GM12878 (cell line): ENCODE data around the gene FREY1. TPM values are rescaled to one million over a fixed set of nuclear protein-coding genes. Genes with fewer than 3 reads are reported as not detected.

Experiments used
- BCL11A ChIP-seq: IDR thresholded peaks from 2 replicates; pipeline ENCODE4 v1.6.1; 2011; ENCODE audit warnings: low read depth, low read length
- EP300 ChIP-seq, 2 experiments: fragments of 150-350 bp in 1 of 2; IDR thresholded peaks; 2 replicates each; pipeline ENCODE4 v1.6.1; 2011 to 2012; ENCODE audit warnings: low read depth in 2 of 2, low read length in 2 of 2, borderline replicate concordance in 1 of 2, improper control_type of control experiment in 1 of 2, inconsistent platforms in 1 of 2; ENCODE audit not compliant: control insufficient read depth in 1 of 2
- SUZ12 ChIP-seq: fragments of 200-600 bp; sonication (generic); IDR thresholded peaks from one replicate; pipeline ENCODE4 v1.6.1; 2018; ENCODE audit warnings: antibody characterized with exemption, mild to moderate bottlenecking; ENCODE audit not compliant: unreplicated experiment
- ZBTB33 ChIP-seq: fragments of 450-650 bp; IDR thresholded peaks from 2 replicates; pipeline ENCODE4 v1.6.1; 2017; ENCODE audit warnings: mild to moderate bottlenecking
- ZNF207 ChIP-seq: fragments of 450-650 bp; IDR thresholded peaks from 2 replicates; pipeline ENCODE4 v1.6.1; 2014; ENCODE audit warnings: antibody characterized with exemption, mild to moderate bottlenecking, borderline replicate concordance
- ZNF384 ChIP-seq: IDR thresholded peaks from 2 replicates; pipeline ENCODE4 v1.6.1; 2012; ENCODE audit warnings: low read depth, mild to moderate bottlenecking, low read length, improper control_type of control experiment, borderline replicate concordance
- ZNF592 ChIP-seq: fragments of 450-650 bp; IDR thresholded peaks from 2 replicates; pipeline ENCODE4 v1.6.1; 2017; ENCODE audit warnings: mild to moderate bottlenecking, moderate library complexity
- polyA plus RNA-seq, 11 experiments: library from polyadenylated mRNA; depleted of rRNA in 4 of 11; unstranded in 6 of 11; stranded (reverse) in 5 of 11; fragments of >200 nt; fragmentation: Nextera tagmentation in 4 of 11; fragmentation: Illumina TruSeq in 1 of 11; extraction: Ambion mirVana in 4 of 11; extraction: Trizol in 1 of 11; gene quantifications; 1 replicate in 1 of 11; 2 replicates in 10 of 11; pipeline versions ENCODE4 v1.2.1 to v1.2.3, GENCODE V29; 2011 to 2016; ENCODE audit warnings: inconsistent platforms in 2 of 11, missing spikeins in 2 of 11, low read depth in 1 of 11
- total RNA-seq, 4 experiments: library from RNA; depleted of rRNA in 3 of 4; stranded (reverse); fragments of >200 nt in 3 of 4; fragmentation: Illumina TruSeq in 1 of 4; extraction: Trizol in 1 of 4; gene quantifications; 2 replicates each; pipeline versions ENCODE4 v1.2.1 to v1.2.3, GENCODE V29; 2013 to 2021

FREY1 gene
- total and polyA plus RNA-seq, 10 of the 15 experiments (the other 5 are each of a cell fraction or from before 2014, with no cell fraction given) = 0.13 to 1.7 (median 0.39) TPM; not detected in 3

- no peak for TF ChIP-seq ZNF207
- no peak for TF ChIP-seq BCL11A
- TF ChIP-seq SUZ12 = no peak
- TF ChIP-seq EP300 (IDR thresholded peaks at IDR 0.05; ENCODE audit: borderline replicate concordance in 1 of 2, control insufficient read depth in 1 of 2, low read depth in 2 of 2, low read length in 2 of 2) = no peak
- no peak for TF ChIP-seq ZBTB33
- no peak for TF ChIP-seq ZNF592
- TF ChIP-seq ZNF384 = no peak
Measured at GRCh38 chr11:45918962-45919675, 12.0 kb upstream of the FREY1 start (continued).
